Fibroblast of the aortic adventitia (primary cell): Measurements from ENCODE around the gene OTULIN. TPM values are rescaled to one million over a fixed set of nuclear protein-coding genes. Genes with fewer than 3 reads are reported as not detected.

Source experiments
- DNase-seq: peaks from one replicate; pipeline ENCODE4 v3.0.0-alpha.2; 2010; ENCODE audit warnings: low read depth
- H3K4me3 ChIP-seq: 2 replicates; pipeline ENCODE4 v1.5.1; 2011; ENCODE audit warnings: low read depth, mild to moderate bottlenecking, control low read depth, low read length, moderate library complexity
- CTCF ChIP-seq: IDR thresholded peaks from 2 replicates; pipeline ENCODE4 v1.5.1; 2011; ENCODE audit warnings: mild to moderate bottlenecking, low read length, control low read depth, inconsistent platforms; ENCODE audit not compliant: insufficient read depth
- total RNA-seq: library from RNA; depleted of rRNA; stranded (reverse); fragments of >200 nt; gene quantifications from 2 replicates; pipeline ENCODE4 v1.2.3, GENCODE V29; 2012; ENCODE audit warnings: low replicate concordance

OTULIN gene
- total RNA-seq, 1 donor, result 26.2 TPM

- TF ChIP-seq CTCF, result no peak
- no peak for DNase-seq
- no peak overlapping the region for H3K4me3 ChIP-seq
These were observed 14.3 kb downstream of the OTULIN start for GRCh38 chr5:14678773-14679334.

- DNase-seq, result no peak
- no peak overlapping the region for H3K4me3 ChIP-seq
- no peak for TF ChIP-seq CTCF
These were observed 15.1 kb downstream of the OTULIN start for GRCh38 chr5:14679595-14679994.

GRCh38 chr5:14681236-14681752 lies 16.8 kb downstream of the OTULIN start:
- no peak for DNase-seq
- no peak for TF ChIP-seq CTCF
- H3K4me3 ChIP-seq, result no peak overlapping the region

- TF ChIP-seq CTCF, result no peak
These were observed 19.5 kb downstream of the OTULIN start for GRCh38 chr5:14683906-14684455.

GRCh38 chr5:14684757-14685156 lies 20.2 kb downstream of the OTULIN start:
- TF ChIP-seq CTCF, result no peak
- no peak for DNase-seq
- H3K4me3 ChIP-seq, result no peak overlapping the region

More at GRCh38 chr5:14683906-14684455, 19.5 kb downstream of the OTULIN start:
- no peak for DNase-seq
- no peak overlapping the region for H3K4me3 ChIP-seq

- TF ChIP-seq CTCF, result peak; percentile 79
- H3K4me3 ChIP-seq, result no peak overlapping the region
- peak; percentile 74 for DNase-seq
These were observed 21.2 kb downstream of the OTULIN start for GRCh38 chr5:14685757-14686156.

GRCh38 chr5:14686517-14686916 lies 22.0 kb downstream of the OTULIN start:
- no peak for TF ChIP-seq CTCF
- DNase-seq, result no peak
- no peak overlapping the region for H3K4me3 ChIP-seq
